GM19025 (cell line): ENCODE results near the gene ZNF75A.

Source experiments
- ATAC-seq: cut with Tn5 transposase; IDR thresholded peaks from one replicate; pipeline ENCODE4 v1.9.1; 2021; ENCODE audit warnings: mild to moderate bottlenecking, low read depth, moderate library complexity; ENCODE audit not compliant: unreplicated experiment

Gene ZNF75A

DNA sequence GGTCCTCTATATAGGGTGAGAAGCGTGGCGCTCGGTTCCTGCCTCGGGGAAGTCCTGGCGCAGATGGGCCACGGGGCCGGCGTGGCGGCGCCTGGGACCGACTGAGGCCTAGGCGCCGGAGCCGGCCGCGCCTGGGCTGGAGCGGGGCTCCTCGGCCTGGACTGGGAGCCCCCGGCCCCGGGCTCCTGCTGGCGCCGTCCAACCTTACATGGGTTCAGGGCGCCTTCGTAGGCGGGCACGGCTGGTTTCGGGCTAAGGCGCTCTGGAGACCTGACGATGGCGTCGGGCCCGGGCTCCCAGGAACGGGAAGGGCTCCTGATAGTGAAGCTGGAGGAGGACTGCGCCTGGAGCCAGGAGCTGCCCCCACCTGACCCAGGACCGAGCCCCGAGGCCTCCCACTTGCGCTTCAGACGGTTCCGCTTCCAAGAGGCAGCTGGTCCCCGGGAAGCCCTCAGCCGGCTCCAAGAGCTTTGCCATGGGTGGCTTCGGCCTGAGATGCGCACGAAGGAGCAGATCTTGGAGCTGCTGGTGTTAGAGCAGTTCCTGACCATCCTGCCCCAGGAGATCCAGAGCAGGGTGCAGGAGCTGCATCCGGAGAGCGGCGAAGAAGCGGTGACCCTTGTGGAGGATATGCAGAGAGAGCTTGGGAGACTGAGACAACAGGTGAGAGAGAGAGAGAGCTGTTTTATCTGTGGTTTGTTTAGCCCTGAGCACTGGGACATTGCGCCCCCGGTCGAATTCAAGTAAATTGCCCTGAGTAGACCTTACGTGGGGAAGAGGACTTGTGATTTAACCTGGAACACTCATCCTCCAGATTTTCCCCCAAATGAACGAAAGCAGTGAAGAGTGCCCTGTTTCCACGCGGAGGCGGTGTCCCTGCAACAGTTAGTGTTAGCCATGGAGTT lies 21.5 kb upstream of the ZNF75A start:
- ATAC-seq, result no peak

DNA sequence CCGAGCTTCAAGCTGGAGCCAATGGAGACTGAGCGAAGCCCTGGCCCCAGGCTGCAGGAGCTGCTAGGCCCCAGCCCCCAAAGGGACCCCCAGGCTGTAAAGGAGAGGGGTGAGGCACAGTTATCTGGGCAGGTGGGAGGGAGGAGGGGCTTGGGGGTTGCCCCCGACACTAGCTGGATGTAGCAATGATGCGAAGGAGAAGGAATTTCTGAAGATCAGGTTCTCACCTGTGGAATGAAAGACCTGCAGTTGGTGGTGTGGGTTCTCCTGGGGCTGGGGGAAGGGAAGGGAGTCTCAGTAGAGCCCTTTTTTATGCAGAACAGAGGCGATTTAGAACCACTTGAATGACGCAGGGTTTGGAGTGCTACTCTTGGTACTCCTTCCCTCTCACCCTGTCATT lies 20.2 kb upstream of the ZNF75A start:
- ATAC-seq, result no peak

DNA sequence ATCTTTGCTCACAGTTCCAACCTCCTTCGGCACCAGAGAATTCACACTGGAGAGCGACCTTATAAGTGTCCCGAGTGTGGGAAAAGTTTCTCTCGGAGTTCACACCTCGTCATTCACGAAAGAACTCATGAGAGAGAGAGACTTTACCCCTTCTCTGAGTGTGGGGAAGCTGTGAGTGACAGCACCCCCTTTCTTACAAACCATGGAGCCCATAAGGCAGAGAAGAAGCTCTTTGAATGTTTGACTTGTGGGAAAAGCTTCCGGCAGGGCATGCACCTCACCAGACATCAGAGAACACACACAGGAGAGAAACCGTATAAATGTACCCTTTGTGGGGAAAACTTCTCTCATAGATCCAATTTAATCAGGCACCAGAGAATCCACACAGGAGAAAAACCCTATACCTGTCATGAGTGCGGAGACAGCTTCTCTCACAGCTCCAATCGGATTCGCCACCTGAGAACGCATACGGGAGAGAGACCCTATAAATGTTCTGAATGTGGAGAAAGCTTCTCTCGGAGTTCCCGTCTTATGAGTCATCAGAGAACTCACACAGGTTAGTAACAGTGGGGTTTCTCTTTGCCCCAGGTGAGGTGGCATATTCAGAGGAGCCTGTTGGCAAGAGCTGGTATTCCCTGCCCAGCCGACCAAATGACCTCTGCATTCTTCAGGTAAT lies 15.2 kb upstream of the ZNF75A start:
- no peak for ATAC-seq

DNA sequence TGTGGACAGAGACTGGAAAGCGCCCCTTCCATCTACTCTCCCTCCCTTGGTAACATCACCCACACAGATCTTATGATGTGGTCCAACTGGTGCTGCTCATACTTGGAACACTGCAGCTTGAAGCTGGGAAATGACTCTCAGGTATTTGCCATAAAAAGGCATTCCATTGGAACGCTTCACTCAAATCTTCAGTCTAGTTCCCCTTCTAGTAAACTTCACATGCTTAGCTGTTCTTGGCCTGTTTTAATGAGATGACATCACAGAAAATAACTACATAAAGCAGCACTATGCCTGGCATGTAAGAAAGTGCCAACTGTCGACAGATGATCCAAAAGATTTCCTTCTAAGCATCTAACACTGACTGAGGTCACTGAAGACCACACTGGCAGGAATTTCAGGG lies 12.7 kb upstream of the ZNF75A start:
- no peak for ATAC-seq

DNA sequence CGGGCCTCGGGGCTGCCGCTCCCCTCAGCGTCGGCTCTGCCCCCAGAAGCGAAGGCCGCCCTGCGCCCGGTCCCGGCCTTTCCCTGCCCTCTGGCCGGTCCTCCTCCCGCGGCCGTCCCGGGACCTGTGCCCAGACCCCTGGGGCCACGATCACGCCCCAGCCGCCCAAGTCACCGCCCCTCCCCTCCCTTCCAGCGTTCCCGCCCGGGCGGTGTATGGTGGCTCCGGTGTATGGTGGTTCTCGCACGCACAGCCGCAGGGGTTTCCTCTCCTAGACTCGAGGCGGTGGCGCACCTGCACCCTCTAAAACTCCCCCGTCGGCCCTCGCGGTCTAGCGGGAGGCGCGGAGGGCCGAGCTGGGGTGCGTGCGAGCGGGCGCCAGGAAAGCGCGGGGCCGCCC lies 10.1 kb upstream of the ZNF75A start:
- no peak for ATAC-seq

DNA sequence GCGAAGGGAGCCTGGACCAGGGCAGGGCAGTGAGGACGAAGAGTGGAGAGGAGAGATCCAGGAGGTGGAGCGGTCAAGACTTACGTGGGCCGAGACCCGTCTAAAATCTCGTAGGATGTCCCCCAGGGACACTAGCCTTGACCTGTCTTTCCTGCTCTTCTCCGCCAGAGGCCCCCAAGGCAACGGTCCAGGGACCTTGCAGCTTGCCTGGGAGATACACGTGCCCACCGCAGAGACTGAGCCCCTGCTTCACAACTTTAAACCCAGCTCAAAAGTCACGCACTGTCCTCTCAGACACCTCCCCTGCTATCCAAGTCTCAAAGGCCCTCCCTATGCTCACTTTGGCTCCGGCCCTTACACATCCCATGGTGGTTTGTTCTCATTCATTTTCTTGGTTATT lies 9.5 kb upstream of the ZNF75A start:
- no peak for ATAC-seq

DNA sequence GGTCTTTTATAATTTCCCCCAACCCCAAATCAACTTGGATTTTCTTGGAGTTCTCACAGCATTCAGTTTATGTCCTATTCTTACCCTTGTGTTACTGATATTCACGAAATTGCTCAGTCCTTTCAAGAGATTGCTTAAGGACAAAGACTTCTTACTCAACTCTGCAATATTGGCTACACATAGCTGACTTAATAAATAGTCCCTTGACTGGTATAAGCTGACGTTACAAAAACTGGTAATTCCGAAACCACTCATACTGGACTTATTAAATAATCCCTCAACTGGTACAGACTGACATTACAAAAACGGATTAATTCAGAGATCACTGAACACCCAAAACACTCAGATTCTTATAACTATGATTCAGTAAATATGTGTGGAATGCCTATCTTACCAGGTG lies 927 bp upstream of the ZNF75A start:
- ATAC-seq, result no peak

DNA sequence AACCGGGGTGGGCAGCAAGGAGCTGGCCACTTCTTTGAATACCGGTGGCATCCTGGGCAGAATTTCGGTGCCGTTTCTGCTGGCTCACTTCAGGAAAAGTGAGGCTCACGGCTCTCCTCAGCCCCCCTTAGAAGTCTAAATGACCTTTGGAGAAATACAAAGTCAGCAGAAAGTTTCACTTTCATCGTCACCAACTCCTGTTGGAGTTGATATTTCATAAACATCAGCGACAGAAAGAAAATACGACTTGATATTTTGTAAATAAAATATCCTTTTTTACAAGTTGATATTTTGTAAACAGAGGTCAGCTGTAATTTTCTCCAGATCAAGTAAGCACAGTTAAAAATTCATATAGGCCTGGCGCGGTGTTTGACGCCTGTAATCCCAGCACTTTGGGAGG lies 781 bp downstream of the ZNF75A start:
- no peak for ATAC-seq

DNA sequence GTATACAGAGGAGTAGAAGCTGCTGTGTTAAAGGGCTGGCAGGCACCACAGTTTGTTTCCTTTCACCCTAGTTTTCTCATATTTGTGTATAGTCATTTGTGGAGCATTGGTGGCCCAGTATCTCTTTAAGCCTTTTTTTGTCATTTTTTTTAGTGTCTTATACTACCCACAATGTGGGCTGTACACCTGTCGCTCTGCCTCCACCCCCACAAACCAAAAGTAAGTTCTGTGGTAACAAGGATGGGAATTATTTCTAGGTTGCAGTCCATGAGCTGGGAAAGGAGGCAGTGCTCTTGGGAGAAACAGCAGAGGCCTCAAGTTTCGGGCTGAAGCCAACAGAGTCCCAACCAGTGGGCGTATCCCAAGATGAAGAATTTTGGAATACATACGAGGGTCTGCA lies 6.2 kb downstream of the ZNF75A start:
- no peak for ATAC-seq

DNA sequence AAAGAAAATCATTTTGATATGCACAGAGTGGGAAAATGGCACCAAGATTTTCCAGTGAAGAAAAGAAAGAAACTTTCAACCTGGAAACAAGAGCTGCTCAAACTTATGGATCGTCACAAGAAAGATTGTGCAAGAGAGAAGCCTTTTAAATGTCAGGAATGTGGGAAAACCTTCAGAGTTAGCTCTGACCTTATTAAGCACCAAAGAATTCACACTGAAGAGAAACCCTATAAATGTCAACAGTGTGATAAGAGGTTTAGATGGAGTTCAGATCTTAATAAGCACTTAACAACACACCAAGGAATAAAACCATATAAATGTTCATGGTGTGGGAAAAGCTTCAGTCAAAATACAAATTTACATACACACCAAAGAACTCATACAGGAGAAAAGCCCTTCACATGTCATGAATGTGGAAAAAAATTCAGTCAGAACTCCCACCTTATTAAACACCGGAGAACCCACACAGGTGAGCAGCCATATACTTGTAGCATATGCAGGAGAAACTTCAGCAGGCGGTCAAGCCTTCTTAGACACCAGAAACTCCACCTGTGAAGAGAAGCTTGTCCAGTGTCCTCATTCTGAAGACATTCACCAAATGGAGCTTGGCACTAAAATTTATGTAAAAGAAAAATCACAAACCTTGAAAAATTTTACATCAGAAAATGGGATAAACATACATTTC lies 12.2 kb downstream of the ZNF75A start:
- ATAC-seq, result no peak

DNA sequence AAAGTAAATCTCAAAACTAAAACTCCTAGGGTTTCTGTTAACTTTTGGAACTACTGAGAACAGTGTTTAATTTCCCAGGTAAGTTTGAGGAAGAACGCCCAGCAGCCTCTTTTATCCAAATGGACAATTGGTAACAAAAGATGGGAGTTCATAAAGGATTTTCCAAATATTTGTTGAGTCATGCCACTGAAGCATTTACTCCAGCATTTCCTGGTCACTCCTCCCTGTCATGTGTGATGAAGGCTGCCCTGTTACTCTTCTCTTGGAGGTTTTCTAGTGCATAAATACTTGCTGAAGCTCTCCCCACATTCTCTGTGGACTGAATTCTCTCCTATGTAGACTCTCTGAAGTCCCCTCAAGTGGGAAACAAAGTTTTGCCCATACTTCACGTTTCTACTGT lies 16.5 kb downstream of the ZNF75A start:
- ATAC-seq, result no peak

DNA sequence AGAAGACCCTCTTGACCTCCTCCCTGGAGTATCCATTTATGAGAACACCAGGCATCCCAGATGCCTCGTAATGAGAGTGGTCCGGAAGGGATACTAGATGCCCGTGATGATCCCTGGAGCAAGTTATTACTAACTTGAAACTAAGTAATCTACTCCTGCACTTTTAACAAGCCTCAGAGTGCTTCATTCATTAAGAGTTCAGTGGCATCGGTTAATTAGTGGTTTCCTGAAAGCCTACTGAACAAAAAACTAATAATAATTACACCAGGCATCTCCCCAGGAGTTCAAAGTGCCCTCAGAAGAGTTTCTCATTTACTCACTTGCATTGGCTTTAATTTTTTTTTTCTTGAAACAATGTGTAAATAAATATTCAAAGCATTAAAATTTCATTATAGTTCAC lies 22.2 kb downstream of the ZNF75A start:
- no peak for ATAC-seq

DNA sequence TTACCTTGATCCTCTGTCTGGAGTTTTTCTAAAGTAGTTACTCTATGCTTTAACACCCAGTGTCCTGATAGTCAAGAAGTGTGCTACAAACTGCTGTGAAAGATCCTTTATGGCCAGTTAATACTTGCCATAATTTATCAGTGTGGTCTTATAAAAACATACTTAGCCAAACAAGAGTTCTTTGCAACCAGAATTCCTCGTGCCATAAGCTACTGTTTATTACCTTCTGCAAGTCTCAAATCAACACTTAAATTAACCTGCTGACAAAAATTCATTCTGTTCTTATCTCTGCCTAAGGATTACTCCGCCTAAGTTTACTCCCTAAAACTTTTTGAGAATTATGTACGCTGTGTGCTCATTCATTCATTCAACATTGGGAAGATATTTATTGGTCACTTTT lies 22.8 kb downstream of the ZNF75A start:
- no peak for ATAC-seq

DNA sequence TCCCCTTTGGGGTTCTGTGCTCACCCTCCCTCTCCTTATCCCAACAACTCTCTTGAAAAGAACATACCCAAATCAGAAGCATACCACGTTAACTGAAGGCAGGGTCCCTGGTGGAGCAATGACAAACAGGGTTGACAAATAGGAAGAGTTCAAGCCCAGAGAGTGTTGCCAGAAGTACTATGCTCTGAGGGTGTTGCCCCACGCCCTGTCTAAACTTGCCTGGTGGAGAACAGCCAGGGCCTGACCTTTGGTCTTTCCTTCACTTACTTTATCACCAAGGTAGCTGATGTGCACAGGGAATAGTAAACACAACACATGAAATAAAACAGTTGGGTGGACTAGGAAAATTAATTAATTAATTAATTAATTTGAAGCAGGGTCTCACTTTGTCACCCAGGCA lies 23.3 kb downstream of the ZNF75A start:
- no peak for ATAC-seq

DNA sequence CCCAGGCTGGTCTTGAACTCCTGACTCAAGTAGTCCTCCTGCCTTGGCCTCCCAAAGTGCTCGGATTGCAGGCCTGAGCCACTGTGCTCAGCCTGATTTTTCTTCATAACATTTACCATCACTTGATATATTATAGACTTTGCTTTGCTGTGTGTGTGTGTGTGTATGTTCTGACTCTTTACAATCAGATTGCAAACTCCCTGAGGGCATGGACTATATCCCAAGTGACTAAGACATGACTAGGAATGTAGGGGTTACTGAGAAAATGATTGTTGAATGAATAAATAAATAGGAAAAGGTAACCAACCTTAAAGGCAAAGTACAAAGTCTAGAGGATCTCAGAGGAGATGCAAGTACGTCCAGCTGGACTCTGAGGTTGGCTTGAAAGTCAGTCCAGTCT lies 40.7 kb downstream of the ZNF75A start:
- ATAC-seq, result no peak

DNA sequence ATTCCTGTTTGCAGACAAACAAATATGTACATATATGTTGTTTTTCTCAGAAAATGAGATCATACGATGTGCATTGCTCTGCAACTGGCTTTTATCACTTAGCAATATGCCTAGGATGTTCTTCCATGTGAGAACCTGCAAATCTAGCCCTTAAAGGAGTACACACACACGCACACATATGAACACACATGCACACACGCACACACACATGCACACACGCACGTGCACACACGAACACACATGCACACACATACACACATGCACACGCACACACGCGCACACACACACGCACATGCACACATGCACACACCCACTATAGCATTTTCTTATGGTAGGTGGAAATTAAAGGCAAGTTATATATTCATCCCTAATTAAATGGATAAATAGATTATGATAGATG lies 42.3 kb downstream of the ZNF75A start:
- ATAC-seq, result no peak

DNA sequence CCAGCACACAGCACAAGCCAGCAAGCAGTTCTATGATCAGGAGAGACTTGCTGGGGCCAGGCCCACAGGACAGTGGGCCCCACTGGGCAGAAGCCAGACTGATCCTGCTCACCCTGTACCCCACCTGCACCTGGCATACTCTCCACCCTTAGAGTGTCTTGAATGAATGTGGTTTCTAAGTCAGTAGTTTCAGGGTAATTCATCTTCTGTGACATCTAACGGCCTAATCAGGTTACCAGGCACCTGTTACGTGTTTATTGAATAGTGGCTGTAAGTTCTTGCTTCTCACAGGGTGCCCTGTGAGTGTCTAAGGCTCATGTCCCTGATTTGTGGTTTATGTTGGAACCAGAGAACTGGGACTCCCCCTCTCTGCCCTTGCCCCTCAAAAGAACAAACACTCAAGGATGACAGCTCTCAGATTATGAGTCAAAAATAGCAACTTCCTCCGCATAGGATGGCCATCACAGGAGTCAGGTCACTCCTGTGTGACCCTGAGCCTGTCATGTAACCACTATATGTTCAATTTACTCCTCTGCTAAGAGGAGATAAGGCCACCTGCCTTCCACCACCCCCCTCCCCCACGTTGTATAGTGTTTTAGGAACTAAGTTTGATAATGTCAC lies 43.4 kb downstream of the ZNF75A start:
- no peak for ATAC-seq

DNA sequence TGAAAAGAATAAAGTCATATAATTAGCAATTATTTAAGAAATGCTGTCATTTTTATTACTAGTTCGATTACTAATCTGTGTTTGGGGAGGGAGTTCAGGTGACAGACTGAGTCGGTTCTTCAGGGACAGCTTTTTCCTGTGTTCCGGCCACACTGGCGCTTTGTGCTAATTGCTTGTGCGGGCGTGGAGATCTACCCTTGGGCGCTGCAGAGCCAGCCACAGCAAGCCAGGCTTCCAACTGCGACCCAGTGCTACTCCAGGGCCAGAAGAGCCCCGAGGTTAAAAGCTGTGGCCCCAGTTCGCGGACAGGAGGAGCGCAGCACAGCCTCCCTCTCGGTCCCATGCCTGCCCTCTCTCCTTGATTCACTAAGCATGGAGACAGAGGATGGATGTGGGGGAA lies 43.9 kb downstream of the ZNF75A start:
- no peak for ATAC-seq

DNA sequence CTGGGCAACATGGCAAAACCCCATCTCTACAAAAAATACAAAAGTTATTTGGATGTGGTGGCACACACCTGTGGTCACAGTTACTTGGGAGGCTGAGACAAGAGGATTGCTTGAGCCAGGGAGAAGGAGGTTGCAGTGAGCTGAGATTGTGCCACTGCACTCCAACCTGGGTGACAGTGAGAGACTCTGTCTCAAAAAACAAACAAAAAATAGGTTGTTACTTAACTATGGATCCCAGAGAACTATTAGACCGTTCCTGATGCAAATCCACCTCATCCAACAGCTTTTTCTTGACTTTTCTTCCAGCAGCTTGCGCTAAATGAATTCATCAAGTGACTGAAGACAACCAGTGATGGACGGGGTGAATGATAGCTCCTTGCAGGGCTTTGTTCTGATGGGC lies 50.3 kb downstream of the ZNF75A start, which contains the start of gene OR2C1:
TSS of gene OR2C1 (plus strand) at position 301 of the 400 bp plus-strand sequence. CDS start at position 353, 52 bp downstream.
- ATAC-seq, result no peak

DNA sequence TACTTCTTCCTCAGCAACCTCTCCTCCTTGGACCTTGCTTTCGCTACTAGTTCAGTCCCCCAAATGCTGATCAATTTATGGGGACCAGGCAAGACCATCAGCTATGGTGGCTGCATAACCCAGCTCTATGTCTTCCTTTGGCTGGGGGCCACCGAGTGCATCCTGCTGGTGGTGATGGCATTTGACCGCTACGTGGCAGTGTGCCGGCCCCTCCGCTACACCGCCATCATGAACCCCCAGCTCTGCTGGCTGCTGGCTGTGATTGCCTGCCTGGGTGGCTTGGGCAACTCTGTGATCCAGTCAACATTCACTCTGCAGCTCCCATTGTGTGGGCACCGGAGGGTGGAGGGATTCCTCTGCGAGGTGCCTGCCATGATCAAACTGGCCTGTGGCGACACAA lies 50.8 kb downstream of the ZNF75A start:
- no peak for ATAC-seq

DNA sequence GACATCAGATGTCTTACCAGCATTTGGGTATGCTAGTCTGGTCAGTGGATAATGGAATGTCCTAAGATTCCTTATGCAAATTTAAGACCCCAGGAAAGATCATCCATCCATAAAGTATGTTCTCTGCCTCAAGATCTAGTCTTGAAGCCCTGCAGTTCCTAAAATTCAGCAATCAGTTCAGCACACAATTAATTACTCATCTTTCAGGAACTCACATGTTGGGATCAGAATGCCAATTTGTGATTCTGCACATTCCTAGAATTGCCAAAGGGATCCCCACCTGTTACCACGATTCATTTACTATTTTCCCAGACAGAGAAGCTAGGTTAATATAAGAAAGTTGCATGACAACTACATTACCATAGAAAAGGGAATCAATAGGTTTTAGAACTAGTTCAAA lies 53.6 kb downstream of the ZNF75A start:
- ATAC-seq, result no peak
